Activated CD4-positive, alpha-beta T cell treated with anti-CD3 and anti-CD28 coated beads, Interleukin-10, Interleukin-2, amounts not matched to agents 100 ng/mL and 50 ng/mL, durations not matched to agents 16 hours and 8 hours (primary cell): ENCODE results near the gene NUP93.

ENCODE experiments used
- DNase-seq: peaks from one replicate; pipeline ENCODE4 v3.0.0-alpha.2; 2020

Gene NUP93

GRCh38 chr16:56729735-56730662 is at the start of gene NUP93:
Gene NUP93, plus strand, starts transcription at chr16:56730129. Its CDS starts 18,119 bp downstream, at chr16:56748248.
- DNase-seq = peak; percentile 95

GRCh38 chr16:56681939-56682702 is 47.8 kb upstream of the NUP93 start, which contains the start of gene MT1X:
Gene MT1X, plus strand, starts transcription at chr16:56682470. Its CDS starts 71 bp downstream, at chr16:56682541.
- DNase-seq = peak; percentile 93

- DNase-seq = peak; percentile 19
Observed at GRCh38 chr16:56682703-56683397, 47.1 kb upstream of the NUP93 start.

GRCh38 chr16:56683424-56684172 is 46.3 kb upstream of the NUP93 start:
- DNase-seq = no peak

GRCh38 chr16:56684256-56684925 is 45.5 kb upstream of the NUP93 start:
- DNase-seq = no peak

GRCh38 chr16:56684926-56685590 is 44.9 kb upstream of the NUP93 start:
- no peak for DNase-seq

GRCh38 chr16:56686758-56687157 is 43.2 kb upstream of the NUP93 start:
- DNase-seq = no peak

- DNase-seq = no peak
Observed at GRCh38 chr16:56688762-56689161, 41.2 kb upstream of the NUP93 start.

- no peak for DNase-seq
Observed at GRCh38 chr16:56689171-56689570, 40.8 kb upstream of the NUP93 start.

GRCh38 chr16:56690420-56691122 is 39.4 kb upstream of the NUP93 start:
- DNase-seq = no peak

- no peak for DNase-seq
Observed at GRCh38 chr16:56691885-56692284, 38.0 kb upstream of the NUP93 start.

- DNase-seq = no peak
Observed at GRCh38 chr16:56695246-56695645, 34.7 kb upstream of the NUP93 start.

- no peak for DNase-seq
Observed at GRCh38 chr16:56697456-56698155, 32.3 kb upstream of the NUP93 start.

- DNase-seq = no peak
Observed at GRCh38 chr16:56700195-56700594, 29.7 kb upstream of the NUP93 start.

GRCh38 chr16:56700631-56701030 is 29.3 kb upstream of the NUP93 start:
- no peak for DNase-seq

- DNase-seq = no peak
Observed at GRCh38 chr16:56701534-56701933, 28.4 kb upstream of the NUP93 start.

GRCh38 chr16:56702836-56703235 is 27.1 kb upstream of the NUP93 start:
- no peak for DNase-seq

- DNase-seq = peak; percentile 11
Observed at GRCh38 chr16:56708525-56709442, 21.1 kb upstream of the NUP93 start.
